ENCODE results near the gene PTPRN2.

PTPRN2 gene

GRCh38 chr7:157844611-157845010, 743.0 kb downstream of the PTPRN2 start:
- DNase-seq: no peak

- DNase-seq: no peak
Measured at GRCh38 chr7:157844141-157844540, 743.5 kb downstream of the PTPRN2 start.

GRCh38 chr7:157843336-157844140, 744.1 kb downstream of the PTPRN2 start:
- DNase-seq: no peak

GRCh38 chr7:157841773-157842370, 745.8 kb downstream of the PTPRN2 start:
- no peak for DNase-seq

GRCh38 chr7:157840914-157841772, 746.5 kb downstream of the PTPRN2 start:
- no peak for DNase-seq

GRCh38 chr7:157840174-157840913, 747.3 kb downstream of the PTPRN2 start:
- no peak for DNase-seq

GRCh38 chr7:157839672-157840167, 747.9 kb downstream of the PTPRN2 start:
- no peak for DNase-seq

- no peak for DNase-seq
Measured at GRCh38 chr7:157839226-157839625, 748.4 kb downstream of the PTPRN2 start.

GRCh38 chr7:157837561-157837960, 750.1 kb downstream of the PTPRN2 start:
- DNase-seq: no peak

- DNase-seq: no peak
Measured at GRCh38 chr7:157837047-157837446, 750.6 kb downstream of the PTPRN2 start.

- DNase-seq: no peak
Measured at GRCh38 chr7:157834501-157835163, 753.0 kb downstream of the PTPRN2 start.

- no peak for DNase-seq
Measured at GRCh38 chr7:157832866-157833607, 754.6 kb downstream of the PTPRN2 start.

- DNase-seq: no peak
Measured at GRCh38 chr7:157832421-157832820, 755.2 kb downstream of the PTPRN2 start.

GRCh38 chr7:157832006-157832405, 755.6 kb downstream of the PTPRN2 start:
- no peak for DNase-seq

GRCh38 chr7:157831143-157831905, 756.3 kb downstream of the PTPRN2 start:
- no peak for DNase-seq

GRCh38 chr7:157830331-157830730, 757.3 kb downstream of the PTPRN2 start:
- no peak for DNase-seq

GRCh38 chr7:157829491-157829890, 758.1 kb downstream of the PTPRN2 start:
- no peak for DNase-seq

- DNase-seq: no peak
Measured at GRCh38 chr7:157828881-157829280, 758.7 kb downstream of the PTPRN2 start.

- DNase-seq: no peak
Measured at GRCh38 chr7:157828190-157828589, 759.4 kb downstream of the PTPRN2 start.

GRCh38 chr7:157827863-157828160, 759.8 kb downstream of the PTPRN2 start:
- DNase-seq: no peak
